ENCODE measurements around the gene GCK.

The GCK gene

DNA sequence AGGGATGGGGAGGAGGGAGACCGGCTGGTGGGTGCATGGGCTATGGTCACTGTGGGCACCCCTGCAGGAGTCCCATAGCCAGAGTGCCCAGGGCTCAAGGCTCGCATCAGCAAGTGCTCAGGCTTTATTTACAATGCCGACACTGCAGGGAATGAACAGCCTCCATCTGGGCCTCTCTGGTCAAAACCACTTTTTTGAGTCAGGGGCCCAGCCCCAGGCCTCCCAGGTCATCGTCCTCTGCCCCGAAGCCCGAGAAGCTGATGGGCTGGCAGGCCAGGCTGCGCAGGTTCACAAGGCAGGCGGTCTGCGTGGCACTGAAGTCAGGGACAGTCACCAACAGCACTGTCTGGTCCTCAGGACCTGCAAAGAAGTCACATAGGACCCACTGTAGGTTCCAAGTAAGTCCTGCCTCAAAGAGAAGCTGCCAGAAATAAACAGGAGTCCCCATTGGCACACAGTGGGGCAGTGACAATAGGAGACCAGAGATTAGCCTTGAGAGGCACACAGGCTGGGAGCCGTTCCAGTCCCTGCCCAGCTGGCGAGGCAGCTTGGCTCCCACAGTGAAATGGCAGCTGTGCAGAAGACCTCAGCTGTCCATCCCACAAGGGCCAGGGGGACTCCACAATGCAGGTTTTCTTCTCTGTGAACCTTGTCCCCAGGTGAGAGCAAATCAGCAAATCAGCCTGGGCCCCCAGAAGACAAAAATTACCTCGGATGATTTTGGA lies 74.5 kb downstream of the GCK start:
- no peak for DNase-seq (ENCODE audit: low spot score)
- TF ChIP-seq, protein P1, sequence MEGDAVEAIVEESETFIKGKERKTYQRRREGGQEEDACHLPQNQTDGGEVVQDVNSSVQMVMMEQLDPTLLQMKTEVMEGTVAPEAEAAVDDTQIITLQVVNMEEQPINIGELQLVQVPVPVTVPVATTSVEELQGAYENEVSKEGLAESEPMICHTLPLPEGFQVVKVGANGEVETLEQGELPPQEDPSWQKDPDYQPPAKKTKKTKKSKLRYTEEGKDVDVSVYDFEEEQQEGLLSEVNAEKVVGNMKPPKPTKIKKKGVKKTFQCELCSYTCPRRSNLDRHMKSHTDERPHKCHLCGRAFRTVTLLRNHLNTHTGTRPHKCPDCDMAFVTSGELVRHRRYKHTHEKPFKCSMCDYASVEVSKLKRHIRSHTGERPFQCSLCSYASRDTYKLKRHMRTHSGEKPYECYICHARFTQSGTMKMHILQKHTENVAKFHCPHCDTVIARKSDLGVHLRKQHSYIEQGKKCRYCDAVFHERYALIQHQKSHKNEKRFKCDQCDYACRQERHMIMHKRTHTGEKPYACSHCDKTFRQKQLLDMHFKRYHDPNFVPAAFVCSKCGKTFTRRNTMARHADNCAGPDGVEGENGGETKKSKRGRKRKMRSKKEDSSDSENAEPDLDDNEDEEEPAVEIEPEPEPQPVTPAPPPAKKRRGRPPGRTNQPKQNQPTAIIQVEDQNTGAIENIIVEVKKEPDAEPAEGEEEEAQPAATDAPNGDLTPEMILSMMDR (IDR thresholded peaks at IDR 0.05; ENCODE audit: borderline replicate concordance, control extremely low read depth, extremely low read depth, insufficient read depth, missing control alignments): no peak
- in situ Hi-C loops (cut with MboI; ENCODE audit: low sequenced_read_pairs, unreplicated experiment): no loop called here

DNA sequence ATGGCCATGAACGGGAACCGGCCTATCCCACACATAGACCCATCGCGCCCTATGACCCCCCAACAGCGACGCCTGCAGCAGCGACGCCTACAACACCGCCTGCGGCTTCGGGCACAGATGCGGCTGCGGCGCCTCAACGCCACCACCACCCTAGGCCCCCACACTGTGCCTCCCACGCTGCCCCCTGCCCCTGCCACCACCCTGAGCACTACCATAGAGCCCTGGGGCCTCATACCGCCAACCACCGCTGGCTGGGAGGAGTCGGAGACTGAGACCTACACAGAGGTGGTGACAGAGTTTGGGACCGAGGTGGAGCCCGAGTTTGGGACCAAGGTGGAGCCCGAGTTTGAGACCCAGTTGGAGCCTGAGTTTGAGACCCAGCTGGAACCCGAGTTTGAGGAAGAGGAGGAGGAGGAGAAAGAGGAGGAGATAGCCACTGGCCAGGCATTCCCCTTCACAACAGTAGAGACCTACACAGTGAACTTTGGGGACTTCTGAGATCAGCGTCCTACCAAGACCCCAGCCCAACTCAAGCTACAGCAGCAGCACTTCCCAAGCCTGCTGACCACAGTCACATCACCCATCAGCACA lies 75.4 kb downstream of the GCK start:
- TF ChIP-seq, protein P1 (IDR thresholded peaks at IDR 0.05; ENCODE audit: borderline replicate concordance, control extremely low read depth, extremely low read depth, insufficient read depth, missing control alignments): no peak
- DNase-seq (ENCODE audit: low spot score): no peak
- in situ Hi-C loops (cut with MboI; ENCODE audit: low sequenced_read_pairs, unreplicated experiment): no loop called here

DNA sequence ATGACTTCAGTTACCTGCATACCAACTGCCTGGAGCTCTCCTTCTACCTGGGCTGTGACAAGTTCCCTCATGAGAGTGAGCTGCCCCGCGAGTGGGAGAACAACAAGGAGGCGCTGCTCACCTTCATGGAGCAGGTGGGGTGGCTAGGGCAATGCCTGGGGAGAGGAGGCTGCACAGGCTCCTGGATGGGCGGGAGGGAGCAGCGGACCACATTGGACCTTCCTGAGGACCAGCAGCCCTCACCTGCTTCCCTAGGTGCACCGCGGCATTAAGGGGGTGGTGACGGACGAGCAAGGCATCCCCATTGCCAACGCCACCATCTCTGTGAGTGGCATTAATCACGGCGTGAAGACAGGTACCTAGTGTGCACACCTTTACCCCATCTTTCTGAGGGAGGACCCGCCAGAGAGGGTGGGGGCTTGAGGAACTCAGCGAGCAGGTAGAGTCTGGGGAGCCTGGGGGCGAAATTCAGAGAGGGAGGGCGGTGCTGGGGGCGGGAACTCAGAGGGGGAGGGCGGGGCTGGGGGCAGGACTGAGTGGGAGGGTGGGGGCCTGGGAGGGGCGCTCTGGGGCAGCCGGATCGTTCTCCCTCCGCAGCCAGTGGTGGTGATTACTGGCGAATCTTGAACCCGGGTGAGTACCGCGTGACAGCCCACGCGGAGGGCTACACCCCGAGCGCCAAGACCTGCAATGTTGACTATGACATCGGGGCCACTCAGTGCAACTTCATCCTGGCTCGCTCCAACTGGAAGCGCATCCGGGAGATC lies 76.1 kb downstream of the GCK start:
- DNase-seq (ENCODE audit: low spot score): no peak
- in situ Hi-C loops (cut with MboI; ENCODE audit: low sequenced_read_pairs, unreplicated experiment): no loop called here

DNA sequence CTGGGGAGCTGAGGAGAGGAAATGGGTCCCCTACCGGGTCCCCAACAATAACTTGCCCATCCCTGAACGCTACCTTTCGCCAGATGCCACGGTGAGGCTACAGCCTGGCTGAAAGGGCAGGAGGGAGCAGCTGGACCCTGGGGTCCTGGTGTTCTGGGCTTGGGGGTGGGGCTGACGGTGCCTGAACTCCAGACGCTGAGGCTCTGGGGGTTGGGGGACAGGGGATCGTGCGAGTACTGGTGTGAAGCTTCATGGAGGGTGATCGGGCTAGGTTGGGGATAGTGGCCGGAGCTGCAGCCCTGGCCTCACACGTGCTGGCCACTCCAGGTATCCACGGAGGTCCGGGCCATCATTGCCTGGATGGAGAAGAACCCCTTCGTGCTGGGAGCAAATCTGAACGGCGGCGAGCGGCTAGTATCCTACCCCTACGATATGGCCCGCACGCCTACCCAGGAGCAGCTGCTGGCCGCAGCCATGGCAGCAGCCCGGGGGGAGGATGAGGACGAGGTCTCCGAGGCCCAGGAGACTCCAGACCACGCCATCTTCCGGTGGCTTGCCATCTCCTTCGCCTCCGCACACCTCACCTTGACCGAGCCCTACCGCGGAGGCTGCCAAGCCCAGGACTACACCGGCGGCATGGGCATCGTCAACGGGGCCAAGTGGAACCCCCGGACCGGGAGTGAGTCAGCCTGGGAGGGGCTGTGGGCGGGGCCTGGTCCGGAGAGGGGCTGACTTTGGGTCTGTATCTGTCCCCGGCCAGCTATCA lies 76.8 kb downstream of the GCK start:
- no peak for DNase-seq (ENCODE audit: low spot score)
- in situ Hi-C loops (cut with MboI; ENCODE audit: low sequenced_read_pairs, unreplicated experiment): no loop called here
- TF ChIP-seq, protein P1 (IDR thresholded peaks at IDR 0.05; ENCODE audit: borderline replicate concordance, control extremely low read depth, extremely low read depth, insufficient read depth, missing control alignments): no peak

More for the DNA sequence above, 76.1 kb downstream of the GCK start:
- TF ChIP-seq, protein P1 (IDR thresholded peaks at IDR 0.05; ENCODE audit: borderline replicate concordance, control extremely low read depth, extremely low read depth, insufficient read depth, missing control alignments): no peak

DNA sequence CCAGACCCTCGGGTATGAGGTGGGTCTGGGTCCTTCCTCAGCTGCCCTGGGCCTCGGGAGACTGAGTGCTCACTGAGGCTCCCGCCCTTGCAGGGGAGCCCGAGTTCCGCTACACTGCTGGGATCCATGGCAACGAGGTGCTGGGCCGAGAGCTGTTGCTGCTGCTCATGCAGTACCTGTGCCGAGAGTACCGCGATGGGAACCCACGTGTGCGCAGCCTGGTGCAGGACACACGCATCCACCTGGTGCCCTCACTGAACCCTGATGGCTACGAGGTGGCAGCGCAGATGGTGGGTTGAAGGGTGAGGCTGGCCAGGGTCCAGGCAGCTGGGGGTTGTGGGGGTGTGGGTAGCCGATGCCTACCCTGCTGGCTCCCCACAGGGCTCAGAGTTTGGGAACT lies 77.5 kb downstream of the GCK start:
- in situ Hi-C loops (cut with MboI; ENCODE audit: low sequenced_read_pairs, unreplicated experiment): no loop called here
- no peak for DNase-seq (ENCODE audit: low spot score)
- TF ChIP-seq, protein P1 (IDR thresholded peaks at IDR 0.05; ENCODE audit: borderline replicate concordance, control extremely low read depth, extremely low read depth, insufficient read depth, missing control alignments): no peak

Measured in GM13976 (cell line).